BE2C (cell line): ENCODE measurements around the gene PECR.

ENCODE experiments used
- DNase-seq: peaks from one replicate; pipeline ENCODE4 v3.0.0-alpha.2; 2020
- H3K27me3 ChIP-seq: fragments of 250-450 bp; sonication (Bioruptor Pico); 2 replicates; pipeline ENCODE4 v1.5.1; 2020; ENCODE audit warnings: mild to moderate bottlenecking
- H3K36me3 ChIP-seq: fragments of 250-450 bp; sonication (Bioruptor Pico); 2 replicates; pipeline ENCODE4 v1.5.1; 2020; ENCODE audit warnings: mild to moderate bottlenecking
- H3K4me1 ChIP-seq: fragments of 250-450 bp; sonication (Bioruptor Pico); 2 replicates; pipeline ENCODE4 v1.5.1; 2020
- H3K4me3 ChIP-seq: 2 replicates; pipeline ENCODE4 v1.5.1; 2011; ENCODE audit warnings: low read depth, low read length
- H3K9me3 ChIP-seq: fragments of 250-450 bp; sonication (Bioruptor Pico); 2 replicates; pipeline ENCODE4 v1.5.1; 2020
- TF ChIP-seq, protein P1 (sequence below): IDR thresholded peaks from 2 replicates; pipeline ENCODE4 v1.5.1; 2012; ENCODE audit warnings: mild to moderate bottlenecking, low read depth, low read length

PECR gene

DNA sequence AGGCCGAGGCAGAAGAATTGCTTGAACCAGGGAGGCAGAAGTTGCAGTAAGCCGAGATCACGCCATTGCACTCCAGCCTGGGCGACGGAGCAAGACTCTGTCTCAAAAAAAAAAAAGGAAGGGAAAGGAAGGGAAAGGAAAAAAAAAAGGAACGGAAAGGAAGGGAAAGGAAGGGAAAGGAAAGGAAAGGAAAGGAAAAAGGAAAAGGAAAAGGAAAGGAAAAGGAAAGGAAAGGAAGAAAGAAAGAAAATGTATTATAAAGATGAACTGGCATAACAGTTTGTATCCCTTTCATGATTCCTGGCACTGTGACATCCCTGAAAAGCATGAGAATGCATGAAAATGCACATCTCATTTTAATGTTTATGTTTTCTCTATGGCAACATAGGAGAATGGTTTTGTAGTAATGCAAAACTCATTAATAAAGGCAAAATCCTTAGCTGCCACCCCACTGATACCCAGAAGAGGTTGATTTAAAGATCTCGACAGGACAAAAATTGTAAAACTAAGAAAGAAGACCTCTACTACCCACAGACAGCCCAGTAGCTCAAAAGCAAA, 56.8 kb downstream of the PECR start:
- no peak overlapping the region for H3K4me3 ChIP-seq
- H3K9me3 ChIP-seq = no peaks in the 10 kb centered on the region
- H3K4me1 ChIP-seq = 0 out of 2 replicates have a peak, but pooled peaks cover 4% of the 10 kb centered on the region
- DNase-seq = no peak
- no peaks in the 10 kb centered on the region for H3K27me3 ChIP-seq
- TF ChIP-seq, protein P1, sequence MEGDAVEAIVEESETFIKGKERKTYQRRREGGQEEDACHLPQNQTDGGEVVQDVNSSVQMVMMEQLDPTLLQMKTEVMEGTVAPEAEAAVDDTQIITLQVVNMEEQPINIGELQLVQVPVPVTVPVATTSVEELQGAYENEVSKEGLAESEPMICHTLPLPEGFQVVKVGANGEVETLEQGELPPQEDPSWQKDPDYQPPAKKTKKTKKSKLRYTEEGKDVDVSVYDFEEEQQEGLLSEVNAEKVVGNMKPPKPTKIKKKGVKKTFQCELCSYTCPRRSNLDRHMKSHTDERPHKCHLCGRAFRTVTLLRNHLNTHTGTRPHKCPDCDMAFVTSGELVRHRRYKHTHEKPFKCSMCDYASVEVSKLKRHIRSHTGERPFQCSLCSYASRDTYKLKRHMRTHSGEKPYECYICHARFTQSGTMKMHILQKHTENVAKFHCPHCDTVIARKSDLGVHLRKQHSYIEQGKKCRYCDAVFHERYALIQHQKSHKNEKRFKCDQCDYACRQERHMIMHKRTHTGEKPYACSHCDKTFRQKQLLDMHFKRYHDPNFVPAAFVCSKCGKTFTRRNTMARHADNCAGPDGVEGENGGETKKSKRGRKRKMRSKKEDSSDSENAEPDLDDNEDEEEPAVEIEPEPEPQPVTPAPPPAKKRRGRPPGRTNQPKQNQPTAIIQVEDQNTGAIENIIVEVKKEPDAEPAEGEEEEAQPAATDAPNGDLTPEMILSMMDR = no peak
- no peaks in the 10 kb centered on the region for H3K36me3 ChIP-seq

DNA sequence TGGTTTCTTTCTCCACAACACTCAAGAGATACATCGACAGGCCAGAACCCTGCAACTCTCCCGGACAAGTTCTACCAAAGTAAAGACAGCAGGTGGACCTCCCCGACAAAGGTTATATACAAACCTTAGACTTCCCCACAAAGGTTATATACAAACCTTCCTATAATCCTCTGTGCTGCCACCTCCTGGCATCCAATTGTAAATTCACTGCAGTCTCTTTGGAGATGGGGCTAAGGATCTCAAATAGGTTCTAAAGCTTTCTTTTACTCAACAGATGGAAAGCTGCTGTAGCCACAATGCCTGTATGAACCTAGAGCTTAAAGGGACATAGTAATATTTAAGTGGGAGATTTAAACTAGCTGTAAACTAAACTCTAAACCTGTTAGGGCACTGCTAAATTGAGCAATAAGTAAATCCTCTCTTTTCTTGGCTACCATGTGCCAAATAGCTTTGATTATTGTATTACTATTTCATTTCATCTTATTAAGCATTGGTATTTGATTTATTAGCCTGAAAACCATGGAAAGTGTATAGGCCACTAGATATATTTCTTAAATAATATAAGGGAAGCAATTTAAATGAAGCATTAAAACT, 58.5 kb downstream of the PECR start:
- DNase-seq = peak; percentile 63
- Histone ChIP-seq H3K27me3 (no peaks in the 10 kb centered on the region), H3K9me3 (no peaks in the 10 kb centered on the region), H3K36me3 (no peaks in the 10 kb centered on the region), H3K4me3 (no peak overlapping the region), H3K4me1 (0 out of 2 replicates have a peak, but pooled peaks cover 4% of the 10 kb centered on the region)
- TF ChIP-seq, protein P1 = peak; percentile 81

DNA sequence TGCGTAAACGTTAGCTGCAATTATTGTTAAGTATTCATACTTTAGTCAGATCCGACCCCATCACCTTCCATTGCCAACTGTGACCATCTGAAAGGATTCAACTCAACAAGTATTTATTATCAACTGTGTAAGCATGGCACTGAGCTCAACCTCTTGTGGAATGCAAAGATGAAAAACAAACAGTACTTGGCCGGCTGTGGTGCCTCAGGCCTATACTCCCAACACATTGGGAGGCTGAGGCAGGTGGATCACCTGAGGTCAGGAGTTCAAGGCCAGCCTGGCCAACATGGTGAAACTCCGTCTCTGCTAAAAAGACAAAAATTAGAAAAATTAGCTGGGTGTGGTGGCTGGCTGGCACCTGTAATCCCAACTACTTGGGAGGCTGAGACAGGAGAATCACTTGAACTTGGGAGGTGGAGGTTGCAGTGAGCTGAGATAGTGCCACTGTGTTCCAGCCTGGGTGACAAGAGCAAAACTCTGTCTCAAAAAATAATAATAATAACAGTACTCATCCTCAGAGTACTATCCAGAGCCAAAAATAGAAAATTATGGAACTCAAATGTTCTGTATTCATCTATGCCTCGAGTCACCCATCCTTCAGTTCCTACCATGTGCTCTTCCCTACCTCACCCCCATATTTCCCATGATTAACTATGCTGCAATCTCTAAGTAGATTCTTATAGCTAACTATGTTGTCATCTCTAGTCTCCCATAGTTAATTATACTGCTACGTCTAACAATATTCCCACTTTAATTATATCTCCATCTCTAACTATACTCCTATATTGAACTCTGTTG, 59.6 kb downstream of the PECR start:
- Histone ChIP-seq H3K36me3 (no peaks in the 10 kb centered on the region), H3K27me3 (no peaks in the 10 kb centered on the region), H3K4me1 (0 out of 2 replicates have a peak, but pooled peaks cover 4% of the 10 kb centered on the region), H3K9me3 (no peaks in the 10 kb centered on the region), H3K4me3 (no peak overlapping the region)
- TF ChIP-seq, protein P1 = no peak
- no peak for DNase-seq

DNA sequence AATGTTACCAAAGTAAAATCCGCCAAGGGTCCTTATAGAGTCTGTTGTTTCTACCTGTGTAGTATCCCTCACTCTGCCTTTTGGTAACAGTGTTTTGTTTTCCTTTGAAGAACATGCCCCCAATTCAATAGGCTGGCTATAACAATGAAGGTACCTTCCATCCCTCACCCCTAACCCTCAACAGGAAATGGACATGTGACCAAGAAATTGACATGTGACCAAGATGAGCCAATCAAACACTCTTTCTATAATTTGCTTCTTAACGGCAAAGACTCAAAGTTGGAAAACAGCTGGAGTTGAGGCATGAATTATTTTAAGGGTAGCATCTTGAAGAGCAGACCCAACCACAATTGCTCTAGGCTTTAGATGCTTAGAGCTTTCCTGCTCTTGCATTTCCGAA, 62.9 kb downstream of the PECR start:
- DNase-seq = no peak
- Histone ChIP-seq H3K4me1 (0 out of 2 replicates have a peak, but pooled peaks cover 4% of the 10 kb centered on the region), H3K9me3 (no peaks in the 10 kb centered on the region), H3K36me3 (no peaks in the 10 kb centered on the region), H3K4me3 (no peak overlapping the region), H3K27me3 (no peaks in the 10 kb centered on the region)
- TF ChIP-seq, protein P1 = no peak

DNA sequence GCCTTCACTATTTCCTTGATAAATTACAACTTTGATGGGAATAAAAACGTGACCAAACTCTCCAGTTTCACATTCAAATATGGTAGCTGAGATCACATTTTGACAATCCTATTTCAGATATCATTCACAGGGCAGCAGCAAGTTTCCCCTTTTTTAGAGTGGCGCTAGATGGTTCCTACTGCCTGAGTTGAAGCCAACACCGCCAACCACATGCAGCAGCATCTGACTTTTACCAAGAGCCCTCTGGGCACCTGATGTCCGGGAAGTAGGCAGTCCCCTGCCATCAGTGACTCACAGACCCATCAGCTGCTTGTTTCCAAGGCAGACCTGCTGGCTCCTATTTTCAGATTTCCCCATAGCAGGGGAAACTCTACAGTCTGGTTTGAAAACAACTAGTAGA, 64.2 kb downstream of the PECR start:
- peak; percentile 50 for DNase-seq
- Histone ChIP-seq H3K9me3 (no peaks in the 10 kb centered on the region), H3K4me1 (no peaks in the 10 kb centered on the region), H3K4me3 (no peak overlapping the region), H3K27me3 (no peaks in the 10 kb centered on the region), H3K36me3 (no peaks in the 10 kb centered on the region)
- TF ChIP-seq, protein P1 = no peak

DNA sequence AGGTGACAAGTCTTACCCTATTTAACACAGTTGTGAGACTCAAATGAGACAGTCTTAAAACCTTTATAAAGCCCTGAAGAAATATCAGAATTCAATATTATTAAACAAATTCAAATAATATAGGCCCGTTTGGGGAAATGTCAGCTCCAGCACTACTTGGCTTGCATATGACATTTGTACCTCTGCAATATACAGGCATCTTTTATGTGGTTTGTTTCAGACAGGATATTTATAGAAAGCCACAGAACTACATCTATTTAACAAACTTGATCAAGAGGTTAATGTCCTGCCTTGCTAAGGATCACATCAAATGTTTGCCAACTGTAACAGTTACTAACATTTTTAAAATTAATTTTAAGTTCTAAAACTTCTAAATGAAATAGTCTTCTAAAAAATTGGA, 65.0 kb downstream of the PECR start:
- no peaks in the 10 kb centered on the region for H3K36me3 ChIP-seq
- peaks cover 5% of the 10 kb centered on the region for H3K4me1 ChIP-seq
- TF ChIP-seq, protein P1 = no peak
- H3K27me3 ChIP-seq = no peaks in the 10 kb centered on the region
- no peak overlapping the region for H3K4me3 ChIP-seq
- DNase-seq = no peak
- H3K9me3 ChIP-seq = no peaks in the 10 kb centered on the region
